AG09309 (cell line): ENCODE data around the gene ARHGAP22.

ENCODE experiments used
- DNase-seq: peaks from one replicate; pipeline ENCODE4 v3.0.0-alpha.2; 2010; ENCODE audit warnings: low read depth
- H3K4me3 ChIP-seq: 2 replicates; pipeline ENCODE4 v1.5.1; 2011; ENCODE audit warnings: mild to moderate bottlenecking, low read depth, low read length, moderate library complexity; ENCODE audit not compliant: control insufficient read depth
- TF ChIP-seq, protein P1 (sequence below): IDR thresholded peaks from 2 replicates; pipeline ENCODE4 v1.5.1; 2011; ENCODE audit warnings: mild to moderate bottlenecking, low read depth, low read length, inconsistent platforms; ENCODE audit not compliant: insufficient read depth, control insufficient read depth; ENCODE audit errors: missing control alignments

ARHGAP22 gene

DNA sequence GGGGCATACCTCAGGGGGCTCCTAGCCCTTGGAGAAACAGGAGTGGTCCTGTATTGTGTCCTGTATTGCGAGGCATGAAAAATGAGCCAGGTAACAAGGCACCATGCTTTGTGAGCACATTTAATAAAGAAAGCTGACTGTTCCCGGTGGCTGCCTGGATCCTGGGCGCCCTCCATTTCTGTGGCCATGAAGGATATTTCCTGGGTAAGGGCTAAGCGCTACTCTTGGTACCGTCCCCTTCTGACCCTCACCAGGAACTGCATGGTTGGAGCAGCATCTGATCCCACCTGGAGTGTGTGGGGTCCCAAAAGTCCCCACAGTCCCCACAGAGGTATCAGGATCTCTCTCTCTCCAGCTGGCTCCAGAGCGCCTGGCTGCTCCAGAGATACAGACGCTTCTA, 158.9 kb downstream of the ARHGAP22 start:
- no peak for DNase-seq
- TF ChIP-seq, protein P1, sequence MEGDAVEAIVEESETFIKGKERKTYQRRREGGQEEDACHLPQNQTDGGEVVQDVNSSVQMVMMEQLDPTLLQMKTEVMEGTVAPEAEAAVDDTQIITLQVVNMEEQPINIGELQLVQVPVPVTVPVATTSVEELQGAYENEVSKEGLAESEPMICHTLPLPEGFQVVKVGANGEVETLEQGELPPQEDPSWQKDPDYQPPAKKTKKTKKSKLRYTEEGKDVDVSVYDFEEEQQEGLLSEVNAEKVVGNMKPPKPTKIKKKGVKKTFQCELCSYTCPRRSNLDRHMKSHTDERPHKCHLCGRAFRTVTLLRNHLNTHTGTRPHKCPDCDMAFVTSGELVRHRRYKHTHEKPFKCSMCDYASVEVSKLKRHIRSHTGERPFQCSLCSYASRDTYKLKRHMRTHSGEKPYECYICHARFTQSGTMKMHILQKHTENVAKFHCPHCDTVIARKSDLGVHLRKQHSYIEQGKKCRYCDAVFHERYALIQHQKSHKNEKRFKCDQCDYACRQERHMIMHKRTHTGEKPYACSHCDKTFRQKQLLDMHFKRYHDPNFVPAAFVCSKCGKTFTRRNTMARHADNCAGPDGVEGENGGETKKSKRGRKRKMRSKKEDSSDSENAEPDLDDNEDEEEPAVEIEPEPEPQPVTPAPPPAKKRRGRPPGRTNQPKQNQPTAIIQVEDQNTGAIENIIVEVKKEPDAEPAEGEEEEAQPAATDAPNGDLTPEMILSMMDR, result no peak
- H3K4me3 ChIP-seq, result no peak overlapping the region

DNA sequence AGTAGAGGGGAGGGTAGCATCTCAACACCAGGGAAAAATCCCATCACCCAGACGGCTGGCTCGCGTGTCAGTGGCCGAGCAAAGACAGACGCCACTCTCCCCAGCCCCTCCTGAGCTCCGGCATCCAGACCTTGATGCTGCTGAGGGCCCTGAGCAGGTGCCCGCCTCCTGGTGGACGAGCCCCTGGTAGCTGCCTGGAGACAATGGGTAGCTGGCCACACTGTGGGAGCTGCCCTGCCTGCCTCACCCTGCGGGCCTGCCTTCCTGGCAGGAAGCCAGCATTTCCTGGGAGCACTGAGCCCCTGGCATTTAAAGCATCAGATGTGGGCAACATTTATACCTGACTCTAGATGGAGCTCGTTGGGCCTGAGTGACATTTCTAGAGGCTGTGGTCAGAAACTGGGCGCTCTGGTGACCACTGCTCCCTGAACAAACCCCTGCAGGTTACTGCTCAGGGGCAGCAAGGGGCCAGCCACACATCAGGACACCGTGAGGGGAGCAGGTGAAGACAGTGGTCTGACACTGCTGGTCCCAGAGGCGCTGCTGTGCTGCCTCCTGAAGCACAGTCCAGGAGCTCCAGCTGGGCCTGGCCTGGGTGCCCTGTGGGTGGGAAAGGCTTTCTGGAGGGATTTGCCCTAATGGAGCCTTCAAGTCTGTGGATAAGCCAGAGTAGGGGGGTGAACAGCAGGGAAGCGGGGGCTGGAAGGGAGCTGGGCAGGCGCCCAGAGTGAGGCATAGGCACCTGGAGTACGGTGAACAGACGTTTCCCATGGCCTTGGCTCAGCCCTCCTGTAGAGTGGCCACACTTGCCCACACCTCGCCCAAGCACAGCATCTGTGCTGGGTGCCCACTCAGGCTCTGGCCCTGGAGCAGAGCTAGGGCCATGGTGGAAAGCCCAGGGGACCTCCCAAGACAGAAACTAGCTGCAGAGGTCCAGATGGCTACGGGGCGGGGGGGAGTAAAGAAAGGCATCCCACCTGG, 159.7 kb downstream of the ARHGAP22 start:
- no peak for DNase-seq
- TF ChIP-seq, protein P1, result no peak
- no peak overlapping the region for H3K4me3 ChIP-seq

DNA sequence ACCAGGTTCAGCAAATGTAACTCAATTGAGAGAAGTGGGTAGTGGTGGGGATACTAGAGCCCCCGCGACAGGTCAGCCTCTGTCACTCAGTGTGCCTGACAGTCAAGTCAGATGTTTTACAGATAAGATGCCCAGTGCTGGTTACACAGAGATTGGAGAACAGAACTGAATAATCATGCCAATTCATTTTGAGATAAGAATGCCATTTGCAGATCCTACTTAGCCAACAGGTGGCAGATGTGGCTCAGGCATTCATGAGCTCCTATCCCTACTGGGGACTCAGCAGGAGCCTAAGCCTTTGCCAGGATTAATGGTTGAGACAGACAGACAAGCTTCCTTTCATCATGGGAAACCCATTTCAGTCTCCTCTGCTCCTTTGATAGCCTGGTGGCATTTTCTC, 160.6 kb downstream of the ARHGAP22 start:
- DNase-seq, result peak; percentile 10
- no peak overlapping the region for H3K4me3 ChIP-seq
- TF ChIP-seq, protein P1, result peak; percentile 22

DNA sequence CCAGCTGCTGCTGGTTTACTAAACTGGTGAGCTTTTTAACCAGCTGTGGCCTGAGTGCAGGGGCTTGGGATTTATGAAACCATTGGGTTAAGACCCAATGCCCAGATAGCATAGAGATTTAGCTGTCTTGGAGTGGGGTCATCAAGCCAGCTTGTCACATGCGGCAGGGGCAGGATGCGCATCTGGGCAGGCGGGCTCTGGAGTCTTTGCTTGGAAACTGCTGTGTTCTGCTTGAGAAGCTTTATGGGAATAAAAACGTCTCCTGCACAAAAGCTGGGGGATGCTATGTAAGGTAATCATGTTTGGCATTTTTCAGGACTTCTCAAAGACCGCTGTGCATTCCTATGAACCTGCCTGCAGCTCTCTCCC, 162.1 kb downstream of the ARHGAP22 start:
- DNase-seq, result no peak
- TF ChIP-seq, protein P1, result no peak
- H3K4me3 ChIP-seq, result no peak overlapping the region

DNA sequence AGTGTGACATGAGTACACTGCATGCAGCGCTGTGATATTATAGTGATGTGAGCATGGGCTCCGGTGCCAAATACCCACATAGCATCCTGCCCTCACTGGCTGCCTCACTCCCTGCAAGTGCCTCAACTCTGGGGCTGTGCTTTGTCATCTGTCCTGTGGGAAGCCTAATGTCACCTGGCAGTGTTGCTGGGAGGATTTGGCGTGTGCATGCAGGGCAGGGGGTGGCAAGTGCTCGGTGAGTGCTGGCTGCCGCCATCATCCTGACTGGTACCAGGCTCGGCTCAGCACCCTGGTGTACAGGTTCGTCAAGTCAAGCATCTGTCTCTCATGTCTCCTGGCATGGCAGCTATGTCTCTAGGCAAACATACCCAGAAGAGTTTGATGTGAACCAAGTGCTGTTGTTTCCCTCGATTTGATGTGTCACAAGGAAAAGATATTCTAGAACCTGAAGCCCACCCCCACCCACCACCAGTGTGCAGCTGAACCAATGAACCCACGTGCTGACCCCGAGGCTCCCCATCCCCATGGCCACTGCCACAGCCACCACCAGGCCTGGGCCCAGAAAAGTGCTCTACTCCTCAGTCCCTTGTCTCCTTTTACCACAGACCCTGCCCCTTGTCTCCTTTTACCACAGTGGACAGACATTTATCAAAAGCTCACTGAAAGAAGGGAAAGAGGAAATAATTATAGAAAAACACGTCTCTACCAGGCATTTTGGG, 162.6 kb downstream of the ARHGAP22 start:
- no peak for DNase-seq
- no peak overlapping the region for H3K4me3 ChIP-seq
- TF ChIP-seq, protein P1, result no peak

DNA sequence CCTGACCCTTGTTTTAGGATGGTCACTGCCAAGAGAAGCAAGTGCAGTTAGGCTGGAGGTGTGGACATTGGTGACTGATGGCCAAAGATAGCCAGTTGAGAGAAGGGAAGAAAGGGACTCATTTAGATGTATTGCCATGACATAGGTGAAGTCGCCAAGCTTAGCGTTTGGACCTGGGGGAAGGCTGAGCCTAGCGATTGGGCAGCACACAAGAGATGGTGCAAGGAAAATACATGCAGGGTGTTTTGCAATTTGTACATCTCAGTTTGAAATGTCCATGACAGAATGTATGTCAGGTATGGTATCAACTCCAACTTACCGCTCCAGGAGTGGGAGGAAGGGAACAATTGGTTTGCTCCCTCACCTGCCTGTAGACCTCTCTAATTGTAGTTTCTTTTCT, 164.1 kb downstream of the ARHGAP22 start:
- no peak overlapping the region for H3K4me3 ChIP-seq
- TF ChIP-seq, protein P1, result no peak
- no peak for DNase-seq
